ENCODE data around the gene C11orf58.

Gene C11orf58

GRCh38 chr11:16804104-16804947 lies 65.9 kb downstream of the C11orf58 start:
- no peak for DNase-seq (ENCODE audit: low spot score)

- DNase-seq (ENCODE audit: low spot score): no peak
Observed at GRCh38 chr11:16805938-16806337, 67.5 kb downstream of the C11orf58 start.

- DNase-seq (ENCODE audit: low spot score): no peak
Observed at GRCh38 chr11:16806791-16807190, 68.3 kb downstream of the C11orf58 start.

- peak; percentile 57 for DNase-seq (ENCODE audit: low spot score)
Observed at GRCh38 chr11:16807306-16807705, 68.9 kb downstream of the C11orf58 start.

Measured in pons (tissue), 1 donor.